ENCODE data around the gene FAM228B. TPM values are rescaled to one million over a fixed set of nuclear protein-coding genes. Genes with fewer than 3 reads are reported as not detected.
"Not testable (repeated sequence)": the region's sequence is repeated elsewhere in the genome, so short reads cannot be mapped to it uniquely, and the experiment has no call there.

FAM228B gene
- total RNA-seq, 2 donors from 2014 or later: 17.7 to 20.6 TPM

DNA sequence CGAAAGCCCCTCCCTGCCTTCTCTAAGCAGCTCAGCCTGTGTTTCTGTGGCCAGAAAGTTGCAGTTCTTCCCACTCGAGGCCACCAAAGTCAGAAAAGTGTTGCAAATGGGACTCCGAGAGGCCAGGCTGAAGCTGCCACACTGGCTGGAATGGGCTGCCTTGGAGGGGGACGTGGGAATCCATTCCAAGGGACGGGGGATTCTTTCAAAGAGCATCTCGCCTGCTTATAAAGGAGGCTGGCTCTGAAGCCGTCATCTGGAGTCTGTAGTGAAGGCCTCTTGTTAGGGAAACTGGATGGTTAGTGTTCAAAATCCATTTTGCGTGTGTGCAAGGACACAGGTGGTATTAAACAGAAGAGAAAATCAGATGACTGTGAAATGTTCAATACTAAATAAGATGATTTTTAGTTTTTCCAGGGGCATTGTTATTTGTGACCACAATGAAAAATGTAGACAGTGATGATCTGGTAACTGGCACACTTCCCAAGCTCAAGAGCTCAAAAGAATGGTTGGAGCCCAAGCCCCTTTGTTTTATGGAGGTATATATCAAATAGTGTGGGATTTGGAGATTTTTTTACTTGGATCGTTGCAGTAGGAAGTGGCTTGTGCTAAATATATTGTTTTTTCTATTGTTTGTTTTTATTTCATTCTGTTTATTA, 782 bp downstream of the FAM228B start:
- DNase-seq (ENCODE audit: low spot score): no peak
- Histone ChIP-seq H3K27ac (peak overlapping the region; percentile 92), H3K4me3 (peak overlapping the region; percentile 76 to 80), H3K4me1 (replicated peaks) (peaks cover 4% of the 10 kb centered on the region), H3K9me3 (no peaks in the 10 kb centered on the region), H3K27me3 (replicated peaks; ENCODE audit: insufficient read depth) (no peaks in the 10 kb centered on the region), H3K36me3 (no peaks in the 10 kb centered on the region)
- intact Hi-C loops (cut with DNase I): no loop called here
- TF ChIP-seq POLR2AphosphoS5 (IDR thresholded peaks at IDR 0.05): no peak
- WGBS: 9% methylated on average over 9 of the region's 9 CpGs

DNA sequence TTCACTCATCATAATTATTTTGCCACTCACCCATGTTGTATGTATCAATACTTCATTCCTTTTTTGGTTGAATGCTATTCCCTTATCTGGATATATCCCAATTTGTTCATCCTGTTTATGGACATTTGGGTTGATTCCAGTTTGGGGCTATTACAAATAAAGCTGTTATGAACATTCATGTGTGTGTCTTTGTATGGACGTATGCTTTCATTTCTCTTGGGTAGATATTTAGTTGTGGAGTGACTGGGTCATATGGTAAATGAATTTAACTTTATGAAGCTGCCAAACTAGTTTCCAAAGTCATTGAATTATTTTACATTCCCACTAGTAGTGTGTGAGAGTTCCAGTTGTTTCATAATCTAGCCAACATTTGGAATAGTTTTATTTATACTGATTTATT, 2.7 kb downstream of the FAM228B start:
- Histone ChIP-seq H3K36me3 (no peaks in the 10 kb centered on the region), H3K4me1 (replicated peaks) (peaks cover 4% of the 10 kb centered on the region), H3K27ac (no peak overlapping the region), H3K9me3 (no peaks in the 10 kb centered on the region), H3K27me3 (replicated peaks; ENCODE audit: insufficient read depth) (no peaks in the 10 kb centered on the region), H3K4me3 (no peak overlapping the region)
- DNase-seq (ENCODE audit: low spot score): no peak
- WGBS: 21% methylated on average over 1 of the region's 1 CpG
- TF ChIP-seq CTCF (IDR thresholded peaks at IDR 0.05) (no peak), POLR2AphosphoS5 (IDR thresholded peaks at IDR 0.05) (no peak), POLR2A (IDR thresholded peaks at IDR 0.05) (no peak)
- intact Hi-C loops (cut with DNase I): no loop called here

DNA sequence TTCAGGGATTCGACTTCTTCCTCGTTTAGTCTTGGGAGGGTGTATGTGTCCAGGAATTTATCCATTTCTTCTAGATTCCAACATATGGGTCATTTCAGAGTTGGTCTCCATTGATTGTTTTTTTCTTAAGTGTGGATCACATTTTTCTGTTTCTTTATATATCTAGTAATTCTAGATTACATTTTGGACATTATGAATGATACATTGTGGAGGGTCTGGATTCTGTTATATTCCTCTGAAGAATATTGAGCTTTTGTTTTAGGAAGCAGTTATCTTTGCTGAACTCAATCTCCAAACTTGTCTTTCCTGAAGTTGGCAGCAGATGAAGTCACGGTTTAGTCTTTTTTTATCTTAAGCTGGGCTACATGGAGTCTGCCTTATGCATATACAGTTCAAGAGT, 9.3 kb downstream of the FAM228B start:
- Histone ChIP-seq H3K27me3 (replicated peaks; ENCODE audit: insufficient read depth) (no peaks in the 10 kb centered on the region), H3K9me3 (no peaks in the 10 kb centered on the region), H3K27ac (no peak overlapping the region), H3K36me3 (no peaks in the 10 kb centered on the region), H3K4me3 (no peak overlapping the region), H3K4me1 (replicated peaks) (no peaks in the 10 kb centered on the region)
- DNase-seq (ENCODE audit: low spot score): no peak
- TF ChIP-seq CTCF (IDR thresholded peaks at IDR 0.05) (no peak), POLR2A (IDR thresholded peaks at IDR 0.05) (no peak), POLR2AphosphoS5 (IDR thresholded peaks at IDR 0.05) (no peak)
- 99% methylated on average over 3 of the region's 3 CpGs for WGBS
- intact Hi-C loops (cut with DNase I): no loop called here

GRCh38 chr2:24140305-24140704, 17.0 kb downstream of the FAM228B start:
- H3K4me1 ChIP-seq (replicated peaks); H3K27me3 ChIP-seq (replicated peaks; ENCODE audit: insufficient read depth); H3K9me3 ChIP-seq; intact Hi-C loops (cut with DNase I); DNase-seq (ENCODE audit: low spot score); H3K27ac ChIP-seq; H3K36me3 ChIP-seq; H3K4me3 ChIP-seq: not testable (repeated sequence)
- 94% methylated on average over 5 of the region's 5 CpGs for WGBS

- Histone ChIP-seq H3K27me3 (replicated peaks; ENCODE audit: insufficient read depth) (no peaks in the 10 kb centered on the region), H3K4me3 (no peak overlapping the region), H3K9me3 (no peaks in the 10 kb centered on the region), H3K36me3 (no peaks in the 10 kb centered on the region), H3K27ac (no peak overlapping the region), H3K4me1 (replicated peaks) (no peaks in the 10 kb centered on the region)
- DNase-seq (ENCODE audit: low spot score): no peak
- TF ChIP-seq POLR2AphosphoS5 (IDR thresholded peaks at IDR 0.05): no peak
- no peak for TF ChIP-seq POLR2A (IDR thresholded peaks at IDR 0.05)
- TF ChIP-seq CTCF (IDR thresholded peaks at IDR 0.05): no peak
- intact Hi-C loops (cut with DNase I): no loop called here
Measured at GRCh38 chr2:24147364-24147763, 24.1 kb downstream of the FAM228B start.

DNA sequence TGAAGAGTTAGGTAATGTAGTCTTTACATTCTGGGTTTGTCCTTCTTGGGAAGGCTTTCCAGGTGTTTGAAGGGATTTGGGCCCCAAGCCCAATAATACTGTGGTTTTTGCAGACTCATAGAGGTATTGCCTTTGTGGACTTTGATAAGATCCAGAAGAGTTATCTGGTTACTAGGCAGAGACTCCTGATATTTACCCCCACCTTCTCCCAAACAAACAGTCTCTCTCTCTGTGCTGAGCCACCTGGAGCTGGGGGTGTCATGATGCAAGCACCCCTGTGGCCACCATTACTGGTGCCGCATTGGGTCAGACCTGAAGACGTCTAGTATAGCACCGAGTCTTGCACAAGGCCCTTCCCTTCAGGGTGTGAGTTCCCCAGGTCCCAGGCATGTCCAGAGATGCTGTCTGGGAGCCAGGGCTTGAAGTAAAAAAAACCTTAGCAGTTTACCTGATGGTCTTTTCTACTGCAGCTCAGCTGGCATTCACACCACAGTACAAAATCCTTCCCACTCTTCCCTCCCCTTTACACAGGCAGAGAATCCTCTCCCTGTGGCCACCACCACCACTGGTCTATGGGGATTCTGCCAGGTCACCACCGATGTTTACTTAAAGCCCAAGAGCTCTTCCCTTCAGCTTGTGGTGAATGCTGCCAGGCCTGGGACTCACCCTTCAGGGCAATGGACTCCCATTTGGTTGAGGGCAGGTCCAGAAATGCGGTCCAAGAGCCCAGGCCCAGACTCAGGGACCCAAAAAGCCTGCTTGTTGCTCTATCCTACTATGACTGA, 29.3 kb downstream of the FAM228B start:
- Histone ChIP-seq H3K4me1 (replicated peaks) (no peaks in the 10 kb centered on the region), H3K27me3 (replicated peaks; ENCODE audit: insufficient read depth) (no peaks in the 10 kb centered on the region), H3K27ac (no peak overlapping the region), H3K9me3 (no peaks in the 10 kb centered on the region), H3K36me3 (no peaks in the 10 kb centered on the region), H3K4me3 (no peak overlapping the region)
- intact Hi-C loops (cut with DNase I): no loop called here
- WGBS: 98% methylated on average over 5 of the region's 5 CpGs
- no peak for DNase-seq (ENCODE audit: low spot score)
- no peak for TF ChIP-seq POLR2AphosphoS5 (IDR thresholded peaks at IDR 0.05)
- no peak for TF ChIP-seq POLR2A (IDR thresholded peaks at IDR 0.05)
- TF ChIP-seq CTCF (IDR thresholded peaks at IDR 0.05): no peak

Data from prostate gland (tissue), 2 donors.